NAMALWA (cell line): ENCODE data around the gene TMEM14A.

Experiments
- DNase-seq: peaks from one replicate; pipeline ENCODE4 v3.0.0-alpha.2; 2015; ENCODE audit warnings: low spot score

TMEM14A gene

GRCh38 chr6:52736145-52736544, 65.2 kb downstream of the TMEM14A start:
- DNase-seq = no peak
